HG03064 (cell line): ENCODE measurements around the gene CEP131.
A peak's percentile ranks its signal among the peaks of the same experiment; 100 is the strongest.

Source experiments
- ATAC-seq: cut with Tn5 transposase; IDR thresholded peaks from one replicate; pipeline ENCODE4 v1.9.1; 2021; ENCODE audit warnings: low read depth; ENCODE audit not compliant: unreplicated experiment

CEP131 gene

GRCh38 chr17:81239714-81240555, 17.2 kb upstream of the CEP131 start:
- no peak for ATAC-seq

DNA sequence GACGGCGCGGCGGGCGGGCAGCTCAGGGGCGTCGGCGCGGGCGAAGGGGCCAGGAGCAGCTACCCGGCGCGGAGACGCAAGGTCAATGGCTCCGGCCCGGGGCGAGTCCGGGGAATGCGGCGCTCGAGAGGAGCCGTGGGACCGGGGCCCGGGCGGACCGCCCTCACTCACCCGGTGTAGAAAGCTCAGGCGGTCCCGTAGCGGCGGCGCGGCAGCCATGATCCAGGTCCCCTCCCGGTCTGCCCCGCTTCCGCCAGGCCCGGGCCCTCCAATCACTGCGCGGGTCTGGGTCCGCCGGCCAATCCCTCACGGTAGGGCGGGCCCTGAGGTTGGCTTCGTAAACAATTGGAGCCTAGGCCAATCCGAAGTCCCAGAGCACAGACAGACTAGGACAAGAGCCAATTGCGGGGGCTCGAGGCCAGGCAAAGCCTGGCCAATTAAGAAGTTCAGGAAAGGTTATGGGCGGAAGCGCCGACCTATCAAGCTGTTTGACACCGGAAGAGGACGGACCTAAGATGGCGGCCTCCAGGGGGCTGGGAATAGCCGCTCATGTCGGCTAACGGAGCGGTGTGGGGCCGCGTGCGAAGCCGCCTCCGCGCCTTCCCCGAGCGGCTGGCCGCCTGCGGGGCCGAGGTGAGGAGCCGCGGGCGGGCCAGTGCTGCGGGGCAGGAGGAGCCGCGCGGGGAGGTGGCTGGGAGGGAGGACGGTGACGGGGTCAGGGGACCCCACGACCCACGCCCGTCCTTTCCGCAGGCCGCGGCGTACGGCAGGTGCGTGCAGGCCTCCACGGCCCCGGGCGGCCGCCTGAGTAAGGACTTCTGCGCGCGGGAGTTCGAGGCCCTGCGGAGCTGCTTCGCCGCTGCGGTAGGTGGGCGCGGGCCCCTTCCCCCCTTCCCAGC, 16.3 kb upstream of the CEP131 start, which contains the start of the genes NDUFAF8 and TEPSIN:
Gene NDUFAF8, plus strand, starts transcription at position 504 of the 899 bp plus-strand sequence. Its CDS starts 46 bp downstream, at position 550.
Gene TEPSIN, minus strand, starts transcription at position 241 of the 899 bp plus-strand sequence. Its CDS starts 22 bp downstream, at position 219.
- peak; percentile 83 for ATAC-seq

- ATAC-seq = no peak
These were observed 15.7 kb upstream of the CEP131 start for GRCh38 chr17:81238490-81238814.

- ATAC-seq = no peak
These were observed 15.1 kb upstream of the CEP131 start for GRCh38 chr17:81237591-81238489.

DNA sequence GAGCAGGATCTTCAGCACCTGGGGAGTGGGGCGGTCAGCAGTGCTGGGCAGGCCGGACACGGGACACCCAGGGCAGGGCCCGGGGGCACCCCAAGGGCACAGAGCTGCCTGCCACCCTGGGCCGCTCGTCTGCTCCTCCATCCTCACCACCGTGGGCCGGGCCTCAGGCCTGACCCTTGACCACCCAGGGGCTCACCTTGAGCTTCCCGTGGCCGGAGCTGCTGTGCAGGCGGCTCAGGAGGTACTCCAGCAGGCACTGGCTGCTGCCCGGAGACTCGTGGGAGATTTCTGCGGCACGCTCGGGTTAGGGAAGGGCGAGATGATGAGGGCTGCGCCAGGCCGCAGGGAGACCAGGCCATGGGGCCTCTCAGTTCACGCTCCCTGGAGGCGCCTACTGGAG, 14.0 kb upstream of the CEP131 start:
- ATAC-seq = no peak

DNA sequence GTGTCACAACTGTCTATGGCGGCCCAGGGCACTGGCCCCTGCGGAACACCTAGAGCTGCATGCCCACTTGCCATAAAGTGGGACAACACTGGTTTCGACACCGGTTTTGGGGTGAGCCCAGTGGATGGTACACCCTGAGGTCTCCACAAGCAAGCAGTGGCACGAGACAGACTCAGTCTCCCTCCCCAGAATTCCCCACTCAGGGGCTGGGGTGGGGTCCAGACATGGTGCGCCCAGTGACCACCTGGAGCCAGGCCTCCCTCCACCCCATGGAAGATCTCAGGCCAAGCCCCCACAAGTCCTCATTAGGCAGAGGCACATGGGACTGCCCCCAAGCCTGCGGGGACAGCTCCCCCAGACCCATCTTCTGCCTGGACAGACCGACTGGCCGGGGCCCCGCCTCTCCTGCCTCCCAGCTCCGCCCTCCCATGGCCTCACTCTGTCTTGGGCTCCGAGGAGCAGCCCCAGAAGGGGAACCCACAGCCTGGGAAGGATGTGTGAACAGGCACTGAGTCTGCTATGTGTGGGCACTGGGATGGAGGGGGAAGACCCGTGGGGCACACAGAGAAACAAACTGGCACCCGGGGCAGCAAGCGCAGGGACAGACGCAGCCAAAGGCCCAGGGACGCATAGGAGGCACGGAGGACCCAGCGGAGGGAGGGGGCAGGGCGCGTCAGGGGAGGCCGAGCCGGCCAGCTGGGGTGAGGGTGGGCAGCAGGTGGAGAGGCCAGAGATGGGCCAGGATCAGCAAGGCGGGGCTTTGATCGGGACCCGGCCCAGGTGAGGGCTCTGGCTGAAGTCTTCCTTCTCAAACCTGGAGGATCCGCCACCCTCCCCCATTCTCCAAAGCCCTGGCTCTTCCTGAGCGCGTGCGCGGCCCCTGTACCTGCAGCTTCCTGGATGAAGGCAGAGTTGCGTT, 13.3 kb upstream of the CEP131 start:
- no peak for ATAC-seq

- ATAC-seq = no peak
These were observed 12.4 kb upstream of the CEP131 start for GRCh38 chr17:81234940-81235821.

DNA sequence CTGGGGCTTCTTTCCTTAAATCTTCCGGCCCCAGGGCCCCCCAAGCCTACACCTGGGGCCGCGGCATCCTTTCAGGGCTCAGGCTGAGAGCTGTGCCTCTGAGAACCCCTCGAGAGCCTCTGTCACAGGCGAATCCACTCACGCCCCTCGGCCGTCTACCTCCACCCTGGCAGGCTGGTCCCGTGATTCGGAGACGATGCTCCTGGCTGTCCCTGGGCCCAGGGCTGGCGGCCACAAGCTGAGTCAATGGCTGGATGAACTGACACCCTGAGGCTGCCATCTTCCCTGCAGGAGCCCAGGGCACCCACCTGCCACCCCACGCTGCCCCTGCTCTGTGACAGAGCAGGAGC, 11.7 kb upstream of the CEP131 start:
- ATAC-seq = no peak

GRCh38 chr17:81233811-81234505, 11.2 kb upstream of the CEP131 start:
- no peak for ATAC-seq

DNA sequence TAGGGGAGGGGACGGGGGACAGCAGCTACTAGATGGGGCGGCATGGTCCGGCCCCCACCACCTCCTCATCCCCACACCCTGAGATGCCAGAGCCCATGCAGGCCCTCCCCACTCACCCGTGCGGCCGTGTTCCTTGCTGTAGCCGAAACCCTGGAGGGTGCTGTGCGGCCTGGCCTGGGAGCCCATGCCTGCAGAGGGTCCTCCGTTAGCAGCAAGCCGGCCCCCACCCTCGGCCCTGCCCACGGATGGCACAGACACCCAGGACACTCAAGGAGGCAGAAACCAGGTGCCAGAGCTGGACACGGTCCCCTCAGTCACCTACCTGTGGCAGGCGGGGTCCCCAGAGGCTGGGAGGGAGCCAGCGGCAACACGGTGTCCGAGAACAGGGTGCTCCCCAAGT, 10.6 kb upstream of the CEP131 start:
- no peak for ATAC-seq

DNA sequence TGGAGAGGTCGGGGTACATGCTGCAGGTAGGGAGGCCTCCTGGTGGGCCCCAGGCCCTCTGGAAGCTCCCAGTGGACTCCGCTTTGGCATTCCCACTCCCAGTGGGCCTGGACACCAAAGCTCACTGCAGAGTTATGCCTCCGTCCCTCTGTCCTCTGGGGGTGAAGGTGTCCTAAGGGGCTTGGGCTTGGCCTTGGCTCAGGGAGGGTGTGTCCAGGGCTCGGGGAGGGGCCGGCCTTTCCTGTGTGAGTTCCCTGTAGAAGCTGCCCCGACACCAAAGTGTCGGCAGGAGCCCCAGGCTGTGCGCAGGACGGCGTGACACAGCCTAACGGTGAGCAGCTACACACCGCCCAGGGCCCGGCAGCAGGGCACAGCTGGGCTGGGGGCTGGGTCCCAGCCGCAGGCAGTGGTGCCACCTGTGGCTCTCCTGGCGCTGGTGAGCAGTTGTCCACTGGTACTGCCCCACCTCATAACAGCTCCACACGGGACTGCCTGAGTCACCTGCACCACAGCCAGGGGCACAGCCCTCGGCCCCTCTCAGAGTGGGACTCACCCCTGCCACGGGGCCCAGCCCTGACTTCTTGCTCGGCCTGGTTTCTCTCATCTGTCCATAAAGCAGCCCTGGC, 10.0 kb upstream of the CEP131 start:
- no peak for ATAC-seq

DNA sequence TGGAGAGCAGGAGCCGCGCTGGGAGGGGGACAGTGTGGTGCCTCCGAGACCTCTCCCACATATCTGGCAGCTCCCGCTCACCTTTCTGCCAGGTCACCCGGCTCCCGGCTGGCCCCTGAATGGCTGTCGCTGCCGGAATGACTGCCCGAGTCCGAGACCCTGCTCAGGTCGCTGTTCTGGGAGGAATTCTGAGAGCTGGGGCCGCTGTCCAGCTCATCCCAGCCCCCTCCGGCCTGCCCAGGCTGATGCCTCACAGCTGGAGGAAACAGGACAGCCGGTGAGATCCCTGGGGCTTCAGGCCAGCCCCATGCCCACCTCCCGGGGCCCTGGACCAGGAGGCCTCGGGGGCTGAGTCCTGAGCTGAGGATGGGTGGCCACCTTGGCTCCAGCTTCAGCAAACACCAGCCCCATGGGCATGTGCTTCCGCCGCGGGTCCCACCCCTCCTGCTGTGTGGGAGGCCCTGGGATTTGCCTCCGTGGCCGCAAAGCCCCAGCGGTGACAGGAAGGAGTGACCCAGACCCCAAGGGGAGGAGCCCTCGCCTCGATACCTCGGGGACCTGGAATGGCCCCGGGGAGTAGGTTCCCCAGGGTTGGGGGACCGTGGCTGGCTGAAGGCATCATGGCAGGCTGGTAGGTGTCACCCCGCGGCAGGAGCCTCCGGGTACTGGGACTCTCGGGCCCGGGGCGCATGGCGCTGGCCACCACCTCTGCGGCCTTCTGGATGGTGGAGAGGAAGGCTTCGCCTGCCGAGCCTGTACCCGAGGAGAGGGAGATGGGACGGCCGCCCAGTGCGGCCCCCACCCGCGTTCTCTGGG, 9.2 kb upstream of the CEP131 start:
- no peak for ATAC-seq

DNA sequence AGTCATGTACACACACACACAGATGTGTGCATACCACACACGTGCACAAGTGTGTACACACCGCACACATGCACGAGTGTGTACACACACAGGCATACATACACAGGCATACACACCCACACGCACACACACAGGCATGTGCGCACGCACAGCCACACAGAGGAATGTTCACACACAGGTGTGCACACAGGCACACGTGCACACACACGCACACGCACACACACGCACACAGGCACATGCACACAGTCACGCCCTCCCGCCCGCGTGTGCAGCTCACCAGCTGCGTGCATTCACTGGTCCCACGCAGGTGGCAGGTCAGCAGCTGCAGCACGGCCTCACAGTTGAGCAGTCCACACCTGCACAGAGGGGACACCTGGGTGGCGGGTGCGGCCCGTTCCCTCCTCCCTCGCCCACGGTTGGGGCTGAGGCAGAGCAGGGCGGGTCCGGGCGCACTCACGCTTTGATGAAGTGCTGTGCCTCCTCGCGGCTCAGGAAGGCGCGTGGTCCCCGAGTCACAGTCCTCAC, 8.4 kb upstream of the CEP131 start:
- ATAC-seq = no peak

- no peak for ATAC-seq
These were observed 7.5 kb upstream of the CEP131 start for GRCh38 chr17:81230043-81230820.

GRCh38 chr17:81229666-81229920, 6.8 kb upstream of the CEP131 start:
- ATAC-seq = no peak
